OCI-LY1 (cell line): ENCODE data around the gene PPARD.

Experiments used
- CTCF ChIP-seq: fragments of 200-600 bp; sonication (generic), shearing (Covaris generic); IDR thresholded peaks from 2 replicates; pipeline ENCODE4 v1.5.1; 2017; ENCODE audit warnings: mild to moderate bottlenecking, antibody characterized with exemption, low read length, moderate library complexity, mixed read lengths
- EZH2 ChIP-seq: fragments of 200-600 bp; sonication (generic), shearing (Covaris generic); IDR thresholded peaks from 2 replicates; pipeline ENCODE4 v1.8.0; 2017; ENCODE audit warnings: borderline replicate concordance, mixed run types, mild to moderate bottlenecking, antibody characterized with exemption, low read length, moderate library complexity, mixed read lengths

GRCh38 chr6:35299674-35300073, 42.7 kb upstream of the PPARD start:
- TF ChIP-seq CTCF: no peak
- TF ChIP-seq EZH2: no peak
